GM12865 (cell line): ENCODE measurements around the gene UTRN.

Experiments
- DNase-seq: peaks from one replicate; pipeline ENCODE4 v3.0.0; 2010; ENCODE audit warnings: low read depth
- H3K4me3 ChIP-seq: 2 replicates; pipeline ENCODE4 v1.5.1; 2011; ENCODE audit warnings: mild to moderate bottlenecking, low read depth, low read length, control low read depth
- TF ChIP-seq, protein P1 (sequence below): IDR thresholded peaks from 2 replicates; pipeline ENCODE4 v1.5.1; 2011; ENCODE audit warnings: low read length, control low read depth, low read depth, inconsistent platforms; ENCODE audit not compliant: insufficient read depth; ENCODE audit errors: missing control alignments

UTRN gene

DNA sequence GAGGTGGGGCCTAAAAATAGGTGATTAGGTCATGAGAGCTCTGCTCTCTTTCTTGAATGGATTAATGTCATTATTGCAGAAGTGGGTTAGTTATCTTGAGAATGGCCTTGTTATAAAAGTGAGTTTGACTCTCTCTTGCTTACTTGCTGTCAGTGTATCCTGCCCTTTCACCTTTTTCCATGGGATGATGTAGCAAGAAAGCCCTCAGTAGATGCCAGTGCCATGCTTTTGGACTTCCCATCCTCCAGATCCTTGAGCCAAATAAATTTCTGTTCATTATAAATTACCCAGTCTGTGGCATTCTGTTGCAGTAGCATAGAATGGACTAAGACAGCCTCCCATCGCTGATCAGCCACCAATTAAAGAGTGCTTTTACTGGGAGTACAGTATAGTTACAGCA, 40.1 kb downstream of the UTRN start:
- DNase-seq = no peak
- TF ChIP-seq, protein P1, sequence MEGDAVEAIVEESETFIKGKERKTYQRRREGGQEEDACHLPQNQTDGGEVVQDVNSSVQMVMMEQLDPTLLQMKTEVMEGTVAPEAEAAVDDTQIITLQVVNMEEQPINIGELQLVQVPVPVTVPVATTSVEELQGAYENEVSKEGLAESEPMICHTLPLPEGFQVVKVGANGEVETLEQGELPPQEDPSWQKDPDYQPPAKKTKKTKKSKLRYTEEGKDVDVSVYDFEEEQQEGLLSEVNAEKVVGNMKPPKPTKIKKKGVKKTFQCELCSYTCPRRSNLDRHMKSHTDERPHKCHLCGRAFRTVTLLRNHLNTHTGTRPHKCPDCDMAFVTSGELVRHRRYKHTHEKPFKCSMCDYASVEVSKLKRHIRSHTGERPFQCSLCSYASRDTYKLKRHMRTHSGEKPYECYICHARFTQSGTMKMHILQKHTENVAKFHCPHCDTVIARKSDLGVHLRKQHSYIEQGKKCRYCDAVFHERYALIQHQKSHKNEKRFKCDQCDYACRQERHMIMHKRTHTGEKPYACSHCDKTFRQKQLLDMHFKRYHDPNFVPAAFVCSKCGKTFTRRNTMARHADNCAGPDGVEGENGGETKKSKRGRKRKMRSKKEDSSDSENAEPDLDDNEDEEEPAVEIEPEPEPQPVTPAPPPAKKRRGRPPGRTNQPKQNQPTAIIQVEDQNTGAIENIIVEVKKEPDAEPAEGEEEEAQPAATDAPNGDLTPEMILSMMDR = no peak
- no peak overlapping the region for H3K4me3 ChIP-seq

DNA sequence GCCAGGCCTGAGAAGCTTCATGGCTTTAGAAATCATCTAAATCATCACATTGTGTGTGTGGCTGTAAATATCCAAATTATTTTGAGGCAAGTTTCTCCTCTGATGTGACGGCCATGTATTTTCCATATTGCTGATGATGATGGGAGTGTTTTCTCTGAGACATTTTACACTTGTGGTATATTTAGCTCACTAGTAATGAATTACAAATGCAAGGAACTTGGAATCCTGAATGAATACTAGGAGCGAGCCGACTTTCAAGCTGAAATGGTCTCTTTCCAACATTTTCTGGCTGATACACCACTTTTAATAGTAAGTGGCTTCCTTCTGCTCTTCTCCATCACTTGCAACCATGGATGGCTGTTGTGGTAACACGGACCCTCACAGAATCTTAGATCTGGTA, 41.3 kb downstream of the UTRN start:
- H3K4me3 ChIP-seq = no peak overlapping the region
- no peak for DNase-seq
- TF ChIP-seq, protein P1 = no peak

DNA sequence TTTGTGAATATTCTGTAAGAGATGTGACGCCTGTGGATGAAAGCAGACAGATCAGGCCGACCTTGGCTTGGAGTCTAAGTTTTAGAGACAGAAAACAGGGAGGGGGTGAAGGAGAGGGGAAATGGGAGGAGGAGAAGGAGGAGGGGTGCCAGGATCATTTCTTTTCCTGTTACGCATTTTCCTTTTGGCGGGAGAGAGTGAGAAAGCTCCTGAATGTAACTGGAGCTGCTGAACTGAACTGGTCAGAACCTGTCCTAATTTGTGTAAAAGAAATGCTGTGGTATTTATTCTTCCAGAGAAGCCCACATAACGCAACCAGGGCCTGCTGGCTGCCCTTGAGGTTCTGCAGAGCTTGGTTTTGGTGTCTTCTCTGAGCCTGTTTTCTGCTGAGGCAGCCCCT, 41.9 kb downstream of the UTRN start:
- no peak for DNase-seq
- TF ChIP-seq, protein P1 = no peak
- H3K4me3 ChIP-seq = no peak overlapping the region

DNA sequence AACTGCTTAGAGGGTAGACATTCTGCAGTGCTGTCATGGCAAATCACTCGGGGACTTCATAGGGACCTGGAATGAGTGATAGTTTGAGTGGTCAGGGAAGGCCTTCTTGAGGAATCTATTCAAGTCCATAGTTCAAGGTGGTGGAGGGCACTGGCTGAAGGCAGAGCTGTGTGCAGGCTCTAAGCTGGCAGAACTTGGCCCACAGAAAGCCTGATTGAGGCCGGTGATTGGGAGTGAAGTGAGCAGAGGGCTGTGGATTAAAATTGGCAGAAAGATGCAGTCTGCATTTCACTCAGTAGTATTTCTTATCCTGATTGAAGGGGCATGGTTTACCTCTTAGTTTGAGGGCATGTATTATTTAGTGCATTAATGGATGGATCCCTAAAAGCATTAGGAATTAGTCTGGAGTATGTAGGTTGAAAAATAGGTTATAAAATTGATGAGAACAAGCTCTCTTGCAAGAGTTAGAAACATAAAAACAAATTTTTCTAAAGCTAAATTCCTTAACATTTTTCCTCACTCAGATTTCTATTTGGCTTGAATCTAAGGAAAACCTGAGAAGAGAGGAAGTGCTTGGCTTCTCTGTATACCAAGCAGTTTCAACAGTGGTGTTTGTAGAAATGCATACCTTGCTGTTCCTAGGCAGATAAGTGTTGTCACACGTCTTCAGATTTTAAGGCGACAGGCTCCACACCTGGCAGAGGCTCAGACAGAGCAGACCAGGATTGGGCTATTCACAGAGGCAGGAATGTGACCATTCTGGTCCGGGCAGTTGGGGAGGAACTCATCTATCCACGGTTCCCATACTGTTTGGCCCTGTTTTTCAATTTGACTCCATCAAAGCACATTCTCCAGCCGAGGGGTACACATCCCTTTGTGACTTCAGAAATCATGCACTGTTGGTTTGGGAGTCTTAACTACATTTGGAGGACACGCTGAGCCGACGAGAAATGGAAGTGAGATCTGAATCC, 45.2 kb downstream of the UTRN start:
- DNase-seq = no peak
- TF ChIP-seq, protein P1 = no peak
- H3K4me3 ChIP-seq = no peak overlapping the region

DNA sequence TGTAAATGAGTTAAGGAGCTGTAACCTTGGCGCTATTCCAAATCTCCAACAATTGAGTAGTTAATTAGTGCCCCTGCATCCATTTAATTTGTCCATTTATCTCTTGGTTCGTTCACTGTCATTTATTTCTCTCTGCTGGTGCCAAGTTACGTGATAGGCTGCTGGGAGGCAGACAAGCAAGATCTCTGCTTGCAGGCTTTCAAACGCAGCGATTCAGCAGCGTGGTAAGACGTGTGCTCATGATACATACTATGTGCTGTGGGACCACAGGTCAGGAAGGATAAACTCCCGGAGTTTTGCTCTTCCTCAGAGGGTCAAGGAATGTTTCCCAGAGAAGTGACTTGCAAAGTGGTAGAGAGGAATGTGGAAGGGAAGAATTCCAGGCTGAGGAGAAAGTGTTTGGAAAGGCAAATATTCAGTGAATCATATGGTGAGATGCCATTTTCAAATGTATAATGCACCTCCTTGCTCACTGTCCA, 46.4 kb downstream of the UTRN start:
- H3K4me3 ChIP-seq = no peak overlapping the region

DNA sequence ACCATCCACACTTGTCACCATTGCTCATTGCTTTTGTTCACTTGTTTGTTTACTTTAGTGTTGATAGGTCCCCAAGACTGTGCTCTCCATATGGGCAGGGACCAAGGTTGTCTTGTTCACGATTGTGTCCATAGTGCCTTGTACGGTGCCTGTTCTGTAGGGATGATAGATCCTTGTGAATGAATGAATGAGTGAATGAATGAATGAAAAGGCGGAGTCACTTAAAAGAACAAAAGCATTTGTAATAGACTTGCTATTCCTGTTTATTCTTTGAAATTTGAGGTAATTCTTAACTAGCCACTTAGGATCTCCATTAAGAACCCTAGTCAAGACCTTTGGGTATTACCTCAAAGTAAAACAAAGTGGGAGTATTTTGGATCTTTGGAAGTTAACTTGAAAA, 47.0 kb downstream of the UTRN start:
- no peak overlapping the region for H3K4me3 ChIP-seq
- DNase-seq = no peak
- TF ChIP-seq, protein P1 = no peak

More for the DNA sequence above, 46.4 kb downstream of the UTRN start:
- DNase-seq = no peak
- TF ChIP-seq, protein P1 = no peak
